Gastrocnemius medialis (tissue), 4 donors: ENCODE results near the gene DEFB124. TPM values are rescaled to one million over a fixed set of nuclear protein-coding genes. Genes with fewer than 3 reads are reported as not detected.

ENCODE experiments used
- ATAC-seq, 2 donors: fragments of 150-250 bp; one replicate each; pipeline ENCODE4 v1.9.1; 2016
- DNase-seq, 2 donors: peaks; one replicate each; pipeline ENCODE4 v3.0.0-alpha.2; 2019
- H3K27ac ChIP-seq, 4 donors: fragments of 200-600 bp; sonication (generic); 1 replicate in 1 of 4; 2 replicates in 3 of 4; pipeline ENCODE4 v1.5.1; 2016 to 2018; ENCODE audit warnings: mild to moderate bottlenecking in 2 of 4, moderate library complexity in 1 of 4
- H3K27me3 ChIP-seq, 3 donors: fragments of 200-600 bp; sonication (generic) in 2 of 3; 1 replicate in 1 of 3; 2 replicates in 2 of 3; pipeline versions ENCODE4 v1.5.1 to v1.6.0; 2016 to 2019; ENCODE audit warnings: mild to moderate bottlenecking in 1 of 3, moderate library complexity in 1 of 3
- H3K36me3 ChIP-seq, 2 donors: fragments of 200-600 bp; sonication (generic) in 1 of 2; one replicate each; pipeline ENCODE4 v1.5.1; 2017 to 2018
- H3K4me1 ChIP-seq, 2 donors: fragments of 200-600 bp; sonication (generic) in 1 of 2; one replicate each; pipeline ENCODE4 v1.5.1; 2016 to 2017; ENCODE audit warnings: mild to moderate bottlenecking in 2 of 2
- H3K4me3 ChIP-seq, 4 donors: fragments of 200-600 bp; sonication (generic) in 3 of 4; 1 replicate in 1 of 4; 2 replicates in 3 of 4; pipeline ENCODE4 v1.5.1; 2016 to 2019; ENCODE audit warnings: mild to moderate bottlenecking in 2 of 4
- H3K9me3 ChIP-seq, 3 donors: fragments of 200-600 bp; sonication (generic) in 2 of 3; 1 replicate in 1 of 3; 2 replicates in 2 of 3; pipeline ENCODE4 v1.5.1; 2016 to 2019
- POLR2A ChIP-seq, 2 donors: fragments of 450-650 bp; IDR thresholded peaks; one replicate each; pipeline ENCODE4 v1.6.1; 2017; ENCODE audit warnings: antibody characterized with exemption in 2 of 2, mild to moderate bottlenecking in 2 of 2, moderate library complexity in 2 of 2
- in situ Hi-C, 4 donors: fragments of 200-750 bp; cut with MboI; loops; one replicate each; pipeline versions ENCODE4 v1.15.0 to v1.8.0; 2017; ENCODE audit warnings: low sequenced_read_pairs in 4 of 4
- intact Hi-C: fragments of 100-400 bp; cut with DNase I; formaldehyde crosslinking; loops from one replicate; pipeline ENCODE4 v1.15.1; 2023; ENCODE audit warnings: low total_unique reads
- total RNA-seq, 4 donors: library from RNA; depleted of rRNA; stranded (reverse); fragments of >200 nt; gene quantifications; one replicate each; pipeline versions ENCODE4 v1.1.0 to v1.2.3, GENCODE V29; 2016
- TF ChIP-seq, protein P1 (sequence below), 5 experiments: fragments of 450-650 bp in 3 of 5; fragments of 200-600 bp in 2 of 5; sonication (generic) in 2 of 5; IDR thresholded peaks in 4 of 5; conservative IDR thresholded peaks in 1 of 5; 1 replicate in 4 of 5; 2 replicates in 1 of 5; pipeline ENCODE4 v1.5.1; 2016 to 2019; ENCODE audit warnings: antibody characterized with exemption in 5 of 5, mild to moderate bottlenecking in 3 of 5, moderate library complexity in 3 of 5

The DEFB124 gene
- total RNA-seq, 4 donors from 2014 or later = not detected

DNA sequence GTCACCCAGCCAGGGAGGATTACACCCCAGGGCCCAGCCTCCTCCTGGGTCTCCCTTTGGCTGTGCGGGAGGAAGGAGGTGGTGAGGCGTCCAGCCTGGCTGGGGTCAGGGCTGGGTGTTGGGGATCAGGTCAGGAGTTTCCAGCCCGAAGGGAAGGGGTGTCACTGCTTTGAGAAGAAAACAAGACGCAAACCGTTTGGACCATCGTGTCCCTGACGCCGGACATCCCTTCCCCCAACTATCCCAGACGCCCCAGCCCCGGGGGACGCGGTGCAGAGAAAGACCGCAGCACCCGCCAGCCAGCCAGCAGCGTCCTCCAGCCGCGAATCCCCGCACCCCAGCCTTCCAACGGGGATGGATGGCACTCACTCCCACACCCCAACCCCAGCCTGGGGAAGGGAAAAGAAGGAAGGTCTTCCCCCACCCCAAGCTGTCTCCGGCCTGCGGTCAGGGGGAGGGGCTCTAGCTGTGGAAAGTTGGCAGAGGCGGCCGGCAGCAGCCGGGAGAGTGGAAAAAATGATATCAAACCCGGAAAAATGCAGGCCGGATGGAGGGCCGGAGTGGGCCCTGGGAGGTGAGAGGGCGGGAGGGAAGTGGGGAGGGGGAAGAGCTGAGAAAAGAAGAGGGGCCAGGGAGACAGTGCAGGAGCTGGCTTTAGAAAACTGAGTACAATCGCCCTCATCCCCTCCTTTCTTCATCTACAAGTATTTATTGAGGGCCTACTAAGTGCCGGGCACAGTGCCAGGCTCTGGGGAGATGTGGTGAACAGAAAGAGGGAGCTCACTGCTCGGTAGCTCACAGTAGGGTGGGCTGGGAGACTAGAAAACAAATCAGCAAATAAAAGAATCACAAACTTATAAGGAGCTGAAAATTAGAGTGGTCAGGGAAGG lies 10.8 kb upstream of the DEFB124 start:
- intact Hi-C loops = no loop called here
- DNase-seq = peak in 1 of 2 donors; percentile 32
- no peaks in the 10 kb centered on the region for H3K9me3 ChIP-seq
- in situ Hi-C loops = no loop called here
- TF ChIP-seq POLR2A (IDR thresholded peaks at IDR 0.05) = no peak
- TF ChIP-seq, protein P1, sequence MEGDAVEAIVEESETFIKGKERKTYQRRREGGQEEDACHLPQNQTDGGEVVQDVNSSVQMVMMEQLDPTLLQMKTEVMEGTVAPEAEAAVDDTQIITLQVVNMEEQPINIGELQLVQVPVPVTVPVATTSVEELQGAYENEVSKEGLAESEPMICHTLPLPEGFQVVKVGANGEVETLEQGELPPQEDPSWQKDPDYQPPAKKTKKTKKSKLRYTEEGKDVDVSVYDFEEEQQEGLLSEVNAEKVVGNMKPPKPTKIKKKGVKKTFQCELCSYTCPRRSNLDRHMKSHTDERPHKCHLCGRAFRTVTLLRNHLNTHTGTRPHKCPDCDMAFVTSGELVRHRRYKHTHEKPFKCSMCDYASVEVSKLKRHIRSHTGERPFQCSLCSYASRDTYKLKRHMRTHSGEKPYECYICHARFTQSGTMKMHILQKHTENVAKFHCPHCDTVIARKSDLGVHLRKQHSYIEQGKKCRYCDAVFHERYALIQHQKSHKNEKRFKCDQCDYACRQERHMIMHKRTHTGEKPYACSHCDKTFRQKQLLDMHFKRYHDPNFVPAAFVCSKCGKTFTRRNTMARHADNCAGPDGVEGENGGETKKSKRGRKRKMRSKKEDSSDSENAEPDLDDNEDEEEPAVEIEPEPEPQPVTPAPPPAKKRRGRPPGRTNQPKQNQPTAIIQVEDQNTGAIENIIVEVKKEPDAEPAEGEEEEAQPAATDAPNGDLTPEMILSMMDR (IDR thresholded peaks at IDR 0.05 in 4 of 5, conservative IDR thresholded peaks at IDR 0.05 in 1 of 5) = no peak
- no peaks in the 10 kb centered on the region for H3K4me1 ChIP-seq
- peak; percentile 49 to 62 for ATAC-seq
- peak overlapping the region; percentile 18 to 44 (median 30) for H3K4me3 ChIP-seq
- peaks cover 2 to 11% (median 7%) of the 10 kb centered on the region in 3 donors for H3K27me3 ChIP-seq
- H3K36me3 ChIP-seq = no peaks in the 10 kb centered on the region
- H3K27ac ChIP-seq = peak overlapping the region; percentile 63 to 75 (median 71)

DNA sequence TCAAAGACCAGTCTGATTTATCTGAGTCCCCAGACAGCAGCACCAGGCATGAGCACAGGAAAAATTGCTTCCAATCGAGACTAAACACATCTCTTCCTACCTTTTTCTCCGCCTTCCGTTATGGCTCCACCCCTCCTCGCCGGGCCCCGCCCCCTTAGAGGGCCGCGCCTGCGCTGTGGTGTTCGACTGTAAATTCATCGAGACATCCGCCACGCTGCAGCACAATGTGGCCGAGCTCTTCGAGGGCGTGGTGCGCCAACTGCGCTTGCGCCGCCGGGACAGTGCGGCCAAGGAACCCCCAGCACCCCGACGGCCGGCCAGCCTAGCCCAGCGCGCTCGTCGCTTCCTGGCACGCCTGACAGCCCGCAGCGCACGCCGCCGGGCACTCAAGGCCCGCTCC lies 9.1 kb upstream of the DEFB124 start:
- no peaks in the 10 kb centered on the region for H3K36me3 ChIP-seq
- H3K9me3 ChIP-seq = no peaks in the 10 kb centered on the region
- in situ Hi-C loops = no loop called here
- ATAC-seq (no peak), DNase-seq (no peak)
- no peak for TF ChIP-seq POLR2A (IDR thresholded peaks at IDR 0.05)
- TF ChIP-seq, protein P1 (IDR thresholded peaks at IDR 0.05 in 4 of 5, conservative IDR thresholded peaks at IDR 0.05 in 1 of 5) = no peak
- H3K27ac ChIP-seq = peak overlapping the region in 2 of 4 donors; percentile 74 to 75
- intact Hi-C loops = no loop called here
- peaks cover 2 to 11% (median 7%) of the 10 kb centered on the region in 3 donors for H3K27me3 ChIP-seq
- H3K4me1 ChIP-seq = no peaks in the 10 kb centered on the region
- H3K4me3 ChIP-seq = no peak overlapping the region

DNA sequence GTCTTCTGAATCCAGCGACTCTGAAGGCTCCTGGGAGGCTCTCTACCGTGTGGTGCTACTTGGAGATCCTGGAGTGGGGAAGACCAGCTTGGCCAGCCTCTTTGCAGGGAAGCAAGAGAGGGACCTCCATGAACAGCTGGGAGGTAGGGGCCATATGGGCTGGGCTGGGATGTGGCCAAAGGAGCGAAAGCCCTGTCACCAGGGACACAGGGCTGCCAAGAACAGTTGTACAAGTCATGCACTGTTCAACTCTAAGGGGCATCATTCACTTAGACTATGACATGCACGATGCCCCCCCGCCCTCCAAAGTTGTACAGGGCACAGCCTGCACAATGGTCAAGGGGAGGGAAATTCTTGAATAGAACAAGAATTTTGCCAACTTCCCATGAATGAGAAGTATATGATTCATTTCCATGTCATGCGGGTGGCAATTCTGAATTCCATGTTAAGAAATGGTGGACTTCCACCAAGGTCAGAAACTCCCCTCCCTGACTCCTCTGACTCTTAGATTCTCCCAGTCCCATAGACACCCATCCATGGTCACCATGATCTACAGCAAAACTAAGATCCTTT lies 1.8 kb upstream of the DEFB124 start:
- peak overlapping the region in 3 of 4 donors; percentile 23 to 55 (median 47) for H3K4me3 ChIP-seq
- intact Hi-C loops = no loop called here
- peaks cover 0 to 11% of the 10 kb centered on the region in 2 donors for H3K4me1 ChIP-seq
- in situ Hi-C loops = no loop called here
- H3K27me3 ChIP-seq = peaks cover 18 to 27% (median 19%) of the 10 kb centered on the region in 3 donors
- no peaks in the 10 kb centered on the region for H3K36me3 ChIP-seq
- H3K27ac ChIP-seq = peak overlapping the region; percentile 24 to 75 (median 74)
- ATAC-seq (no peak), DNase-seq (no peak)
- no peaks in the 10 kb centered on the region for H3K9me3 ChIP-seq
- TF ChIP-seq, protein P1 (IDR thresholded peaks at IDR 0.05 in 4 of 5, conservative IDR thresholded peaks at IDR 0.05 in 1 of 5) = no peak
- no peak for TF ChIP-seq POLR2A (IDR thresholded peaks at IDR 0.05)

DNA sequence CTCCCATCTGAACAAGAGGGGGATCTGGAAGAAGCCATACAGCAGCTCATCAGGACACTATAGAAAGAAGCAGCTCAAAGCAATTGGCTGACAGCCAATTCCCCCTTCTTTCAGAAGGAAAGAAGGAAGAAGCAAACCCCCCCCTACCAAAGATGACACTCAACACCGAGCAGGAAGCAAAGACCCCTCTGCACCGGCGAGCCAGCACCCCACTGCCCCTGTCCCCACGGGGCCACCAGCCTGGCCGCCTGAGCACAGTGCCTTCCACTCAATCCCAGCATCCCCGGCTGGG lies 1.3 kb upstream of the DEFB124 start:
- peaks cover 0 to 11% of the 10 kb centered on the region in 2 donors for H3K4me1 ChIP-seq
- H3K27me3 ChIP-seq = peaks cover 18 to 27% (median 19%) of the 10 kb centered on the region in 3 donors
- intact Hi-C loops = no loop called here
- no peaks in the 10 kb centered on the region for H3K36me3 ChIP-seq
- DNase-seq (no peak), ATAC-seq (no peak)
- in situ Hi-C loops = no loop called here
- peak overlapping the region; percentile 24 to 75 (median 74) for H3K27ac ChIP-seq
- peak overlapping the region in 3 of 4 donors; percentile 23 to 55 (median 47) for H3K4me3 ChIP-seq
- no peaks in the 10 kb centered on the region for H3K9me3 ChIP-seq
- TF ChIP-seq POLR2A (IDR thresholded peaks at IDR 0.05) = no peak
- TF ChIP-seq, protein P1 (IDR thresholded peaks at IDR 0.05 in 4 of 5, conservative IDR thresholded peaks at IDR 0.05 in 1 of 5) = no peak
